Fibroblast of gingiva (primary cell): Measurements from ENCODE around the gene CAPN12.

Experiments
- DNase-seq: peaks from one replicate; pipeline ENCODE4 v3.0.0-alpha.2; 2011; ENCODE audit warnings: low read depth

Gene CAPN12

DNA sequence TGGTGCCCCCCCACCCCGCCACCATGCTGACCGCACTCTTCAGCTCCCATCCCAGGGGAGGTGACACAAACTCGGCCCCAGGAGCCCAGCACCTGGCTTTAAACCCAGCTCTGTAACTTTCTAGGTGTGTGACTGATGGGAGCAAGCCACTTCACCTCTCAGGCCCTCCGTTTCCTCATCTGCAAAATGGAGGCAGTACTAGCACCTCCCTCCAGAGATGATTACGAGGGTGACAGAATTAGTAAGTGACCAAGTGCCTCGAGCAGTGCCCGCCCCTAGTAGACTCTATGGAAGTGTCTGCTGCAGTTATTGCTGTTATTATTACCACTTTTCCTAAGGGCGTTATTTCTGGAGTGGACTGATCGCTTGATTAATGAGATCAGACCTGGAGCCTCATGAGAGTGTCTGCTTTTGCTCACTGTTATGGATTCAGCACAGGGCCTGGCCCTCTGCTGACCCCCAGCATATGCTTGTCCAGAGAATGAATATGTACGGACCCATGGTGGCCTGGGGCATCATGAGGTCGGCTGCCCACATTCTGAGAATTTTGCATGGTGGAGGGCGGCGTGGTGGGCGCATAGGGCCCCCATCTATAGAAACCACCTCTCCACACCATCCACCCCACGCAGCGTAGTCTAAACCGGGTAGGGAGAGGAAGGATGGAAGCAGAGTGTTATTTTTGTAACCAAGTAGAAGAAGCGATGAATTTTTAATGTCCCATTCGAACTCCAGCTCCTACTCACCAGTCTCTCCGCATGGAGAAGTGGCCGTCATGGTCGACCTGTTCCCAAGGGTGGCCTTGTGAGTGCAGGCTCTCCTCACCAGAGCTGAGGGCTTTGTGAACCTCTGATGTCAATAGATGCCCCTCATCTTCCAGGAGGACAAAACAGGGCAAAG is 48.2 kb downstream of the CAPN12 start:
- DNase-seq, result no peak

DNA sequence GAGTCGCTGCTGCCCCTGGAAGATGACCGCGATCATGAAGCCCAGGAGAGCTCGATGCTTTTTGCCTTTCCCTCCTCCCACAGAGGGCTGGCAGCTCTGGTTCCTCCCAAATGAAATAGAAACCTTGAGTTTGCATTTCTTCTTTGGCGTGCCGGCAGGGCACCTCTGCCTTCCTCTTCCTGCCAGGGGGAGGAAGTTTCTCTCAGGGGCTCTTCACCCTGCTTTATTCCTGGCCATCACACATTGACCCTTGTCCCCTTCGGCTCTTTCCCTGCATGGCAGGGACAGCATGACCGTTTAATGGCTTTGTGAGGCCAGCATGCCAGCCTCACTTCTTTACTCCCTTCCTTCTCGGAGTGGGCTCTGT is 49.0 kb downstream of the CAPN12 start:
- DNase-seq, result no peak

DNA sequence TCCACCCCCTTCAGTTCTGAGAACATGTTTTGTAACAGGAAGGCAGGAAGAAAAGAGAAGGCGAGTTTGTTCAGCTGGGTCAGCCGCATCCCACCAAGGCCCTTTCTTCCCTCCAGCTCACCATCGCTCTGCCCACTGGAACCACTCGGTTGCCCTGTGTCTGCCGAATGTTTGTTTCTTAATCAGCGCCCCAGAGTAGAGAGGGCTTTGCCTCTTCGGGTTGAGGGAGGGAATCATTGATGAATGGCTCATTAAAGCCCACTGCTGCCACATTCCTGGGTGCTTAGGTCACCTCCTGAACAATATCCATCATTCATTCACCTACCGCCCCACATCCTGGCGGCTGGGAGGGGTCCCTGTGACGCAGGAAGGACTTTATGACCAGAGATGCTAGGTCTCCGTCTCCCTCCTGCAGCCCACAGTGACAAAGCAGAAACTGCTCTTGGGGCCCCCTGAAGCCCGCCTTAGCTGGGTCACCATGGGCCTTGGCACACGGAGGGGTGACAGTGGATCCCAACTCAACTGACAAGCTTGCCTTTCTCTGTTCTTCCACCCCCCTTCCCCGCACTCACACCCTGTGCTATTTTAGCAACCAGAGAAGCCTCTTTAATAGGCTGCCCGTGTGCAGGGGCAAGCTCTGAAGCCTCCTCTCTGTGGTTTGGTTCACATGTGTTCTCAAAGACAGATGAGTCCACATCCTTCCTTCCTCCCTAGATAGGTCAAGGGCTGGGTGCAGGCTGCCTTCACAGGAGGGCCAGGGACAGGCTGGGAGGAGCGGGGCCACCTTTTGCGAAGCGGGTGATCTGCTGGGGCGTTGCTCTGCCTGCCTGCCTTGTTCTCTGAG is 50.7 kb downstream of the CAPN12 start:
- DNase-seq, result no peak

DNA sequence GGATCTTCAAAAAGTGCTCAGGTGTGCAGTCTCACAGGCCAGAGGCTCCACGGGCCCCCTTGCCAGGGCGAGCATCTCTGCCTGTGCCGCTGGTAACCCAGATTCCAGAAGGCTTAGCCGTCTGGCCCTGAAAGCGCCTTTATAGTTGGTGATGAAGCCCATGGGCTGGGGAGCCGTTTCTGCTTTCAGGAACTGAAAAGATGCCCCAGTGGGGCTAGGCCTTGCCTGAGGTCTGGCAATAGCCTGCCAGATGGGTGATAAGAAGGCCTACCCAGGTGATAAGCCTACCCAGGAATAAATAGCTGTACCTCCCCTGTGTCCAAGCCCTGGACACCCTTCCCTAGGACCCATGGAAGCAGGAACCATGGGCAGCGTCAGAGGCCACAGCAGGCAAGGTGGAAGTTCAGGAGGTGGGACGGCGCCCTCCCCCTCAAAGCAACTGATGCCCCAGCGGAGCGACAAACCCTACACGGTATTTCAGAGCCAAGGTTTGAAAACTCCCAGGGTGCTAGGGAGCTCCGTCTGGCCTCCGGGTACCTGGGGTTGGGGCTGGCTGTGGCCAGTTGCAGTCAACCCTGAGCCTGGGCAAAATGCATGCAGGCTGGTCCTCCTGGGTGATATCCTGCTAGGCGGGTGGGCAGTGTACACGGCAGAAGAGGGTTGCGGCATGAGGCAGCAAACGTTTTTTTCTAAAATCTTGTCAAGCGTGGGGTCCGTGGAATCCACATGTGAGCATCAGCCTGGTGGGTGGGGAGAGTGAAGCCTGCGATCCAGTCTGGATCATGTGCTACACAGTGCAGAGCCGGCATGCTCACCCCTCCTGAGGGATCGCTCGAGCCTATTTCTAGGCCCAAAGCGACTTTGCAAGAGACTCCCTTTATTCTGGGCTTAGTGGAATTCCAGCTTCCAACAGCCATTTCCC is 51.6 kb downstream of the CAPN12 start:
- no peak for DNase-seq

DNA sequence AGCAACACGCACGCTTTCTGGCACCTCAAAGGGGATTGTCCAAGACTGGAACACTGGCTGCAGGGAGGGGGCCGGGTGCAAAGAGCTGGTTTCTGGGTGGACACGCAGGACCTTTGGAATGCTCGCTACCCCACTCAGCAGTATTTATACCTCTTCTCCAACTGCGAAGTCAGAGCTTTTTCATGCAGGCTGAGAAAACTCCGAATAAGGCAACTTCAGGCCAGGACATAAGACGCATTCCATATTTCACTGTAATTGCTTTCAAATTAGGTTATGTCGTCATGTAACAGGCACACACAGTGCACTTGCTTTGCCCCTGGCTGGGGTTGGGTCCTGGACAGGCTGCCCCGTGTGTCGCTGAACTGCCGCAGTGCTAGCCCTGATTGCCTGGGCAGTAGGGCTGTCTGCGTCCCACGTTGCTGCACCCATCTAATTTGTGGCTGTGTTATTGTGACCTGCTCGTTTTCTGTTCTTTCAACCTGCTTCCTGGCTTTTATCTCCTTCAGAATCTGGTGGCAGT is 52.3 kb downstream of the CAPN12 start:
- peak; percentile 84 for DNase-seq

DNA sequence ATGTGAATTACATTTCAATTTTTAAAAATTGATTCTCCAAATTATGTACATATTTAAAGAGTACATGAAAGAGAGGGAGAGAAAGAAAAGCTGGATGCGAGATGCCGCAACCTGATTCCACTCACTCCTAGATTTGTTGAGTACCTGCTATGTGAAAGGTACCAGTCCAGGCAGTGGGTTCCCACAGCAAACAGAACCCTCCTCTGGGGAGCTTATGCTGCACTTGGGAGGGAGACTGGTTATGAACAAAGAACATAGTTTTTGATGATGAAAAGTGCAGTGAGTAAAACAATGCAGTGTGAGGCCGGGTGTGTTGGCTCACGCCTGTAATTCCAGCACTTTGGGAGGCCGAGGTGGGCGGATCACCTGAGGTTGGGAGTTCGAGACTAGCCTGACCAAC is 53.4 kb downstream of the CAPN12 start:
- DNase-seq, result no peak

DNA sequence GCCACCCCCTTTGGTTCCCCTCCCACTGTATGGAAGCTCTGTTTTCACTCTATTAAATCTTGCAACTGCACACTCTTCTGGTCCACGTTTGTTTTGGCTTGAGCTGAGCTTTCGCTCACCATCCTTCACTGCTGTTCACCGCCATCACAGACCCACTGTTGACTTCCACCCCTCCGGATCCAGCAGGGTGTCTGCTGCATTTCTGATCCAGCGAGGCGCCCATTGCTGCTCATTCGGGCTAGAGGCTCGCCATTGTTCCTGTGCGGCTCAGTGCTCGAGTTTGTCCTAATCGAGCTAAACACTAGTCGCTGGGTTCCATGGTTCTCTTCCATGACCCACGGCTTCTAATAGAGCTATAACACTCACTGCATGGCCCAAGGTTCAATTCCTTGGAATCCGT is 54.1 kb downstream of the CAPN12 start:
- DNase-seq, result no peak

DNA sequence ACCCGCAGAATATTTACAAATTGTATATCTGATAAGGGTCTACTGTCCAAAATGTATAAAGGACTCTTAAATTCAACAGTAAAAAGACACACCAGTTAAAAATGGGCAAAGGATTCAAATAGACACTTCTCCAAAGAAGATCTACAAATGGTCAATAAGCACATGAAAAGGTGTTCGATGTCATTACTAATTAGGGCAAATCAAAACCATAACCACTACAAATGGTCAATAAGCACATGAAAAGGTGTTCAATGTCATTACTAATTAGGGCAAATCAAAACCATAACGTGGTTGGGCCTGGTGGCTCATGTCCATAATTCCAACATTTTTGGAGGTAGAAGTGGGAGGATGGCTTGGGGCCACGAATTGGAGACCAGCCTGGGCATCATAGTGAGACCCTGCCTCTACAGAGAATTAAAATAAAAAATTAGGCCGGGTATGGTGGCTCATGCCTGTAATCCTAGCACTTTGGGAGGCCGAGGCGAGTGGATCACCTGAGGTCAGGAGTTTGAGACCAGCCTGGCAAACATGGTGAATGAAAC is 56.4 kb downstream of the CAPN12 start:
- no peak for DNase-seq

DNA sequence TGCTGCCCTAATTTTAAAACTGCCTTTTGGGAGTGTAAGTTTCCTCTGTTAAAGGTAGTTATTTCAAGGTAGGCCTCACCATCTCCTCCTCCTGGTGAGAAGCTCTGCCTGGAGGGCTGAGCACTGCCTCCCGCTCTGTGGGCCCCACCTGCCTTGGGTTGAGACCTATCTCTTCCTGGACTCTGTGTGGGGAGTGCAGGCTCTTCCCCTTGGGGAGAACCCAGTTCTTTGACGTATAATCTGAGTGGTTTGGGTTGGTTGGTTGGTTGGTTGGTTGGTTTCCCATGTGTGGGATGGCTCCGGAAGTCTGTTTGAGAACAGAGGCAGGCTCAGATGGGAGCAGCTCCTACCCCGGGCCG is 57.8 kb downstream of the CAPN12 start:
- no peak for DNase-seq

DNA sequence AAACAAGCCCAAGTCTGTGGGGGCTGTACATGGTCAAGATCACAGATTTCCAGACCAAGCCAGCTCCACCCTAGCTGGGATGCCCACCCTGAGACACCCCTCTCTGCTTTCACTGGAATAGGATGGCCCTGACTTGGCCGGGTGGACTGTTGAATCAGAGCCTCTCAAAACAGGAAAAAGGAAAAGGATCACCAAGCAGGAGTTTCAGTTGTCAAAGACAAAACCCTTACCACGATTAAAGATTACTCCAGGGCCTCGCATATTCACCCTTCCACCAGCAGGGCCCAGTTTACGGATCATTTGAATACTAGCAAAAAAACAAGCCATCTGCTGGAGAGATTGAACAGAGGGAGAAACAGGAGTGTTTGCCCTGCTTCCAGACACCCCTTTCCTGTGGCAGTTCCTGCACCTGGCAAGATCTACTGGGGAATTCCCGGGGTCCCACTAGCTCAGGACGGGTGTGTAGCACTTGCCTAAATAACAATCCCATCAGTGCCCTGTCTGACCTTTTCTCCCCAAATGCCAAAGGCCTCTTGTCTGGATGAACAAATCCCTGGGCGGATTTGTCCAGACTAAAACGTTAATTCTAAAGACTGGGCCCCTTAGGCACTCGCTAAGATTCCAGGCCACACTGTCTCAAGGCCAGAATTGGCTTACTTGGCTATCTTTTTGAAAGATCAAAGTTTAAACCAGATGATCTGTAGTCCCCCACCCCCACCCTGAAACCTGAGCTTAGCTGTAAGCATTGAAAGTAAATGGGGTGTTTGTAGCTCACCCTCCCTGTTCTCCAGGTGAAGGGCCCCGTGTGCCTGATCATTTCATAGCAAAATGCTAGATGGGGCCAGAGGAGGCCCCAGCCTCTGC is 58.4 kb downstream of the CAPN12 start:
- peak; percentile 55 for DNase-seq

DNA sequence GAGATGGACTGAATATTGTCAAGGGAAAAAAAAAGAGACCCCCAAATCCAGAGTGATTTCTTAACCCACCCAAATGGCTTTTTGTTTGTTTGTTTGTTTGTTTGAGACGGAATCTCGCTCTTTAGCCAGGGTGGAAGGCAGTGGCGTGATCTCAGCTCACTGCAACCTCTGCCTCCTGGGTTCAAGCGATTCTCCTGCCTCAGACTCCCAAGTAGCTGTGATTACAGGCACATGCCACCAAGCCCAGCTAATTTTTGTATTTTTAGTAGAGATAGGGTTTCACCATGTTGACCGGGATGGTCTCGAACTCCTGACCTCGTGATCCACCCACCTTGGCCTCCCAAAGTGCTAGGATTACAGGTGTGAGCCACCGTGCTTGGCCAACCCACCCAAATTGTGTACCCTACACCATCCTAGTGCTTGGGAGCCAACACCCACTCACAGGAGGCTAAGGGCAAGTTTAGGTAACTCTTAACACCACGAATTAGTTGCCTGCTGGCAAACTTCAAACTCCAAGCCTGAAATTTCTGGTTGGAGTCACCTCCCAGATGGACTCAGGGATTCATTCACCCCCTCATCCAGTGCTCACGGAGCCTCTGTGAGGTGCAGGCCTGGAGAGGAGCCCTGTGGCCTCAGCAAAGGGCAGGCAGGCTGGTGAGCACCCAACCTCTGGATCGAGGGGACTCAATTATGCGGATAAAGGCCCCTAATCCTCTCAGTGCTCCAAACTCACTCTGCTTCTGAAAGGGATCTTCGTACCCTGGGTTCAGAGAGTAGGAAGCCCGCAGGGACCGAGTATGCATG is 59.2 kb downstream of the CAPN12 start:
- DNase-seq, result no peak

DNA sequence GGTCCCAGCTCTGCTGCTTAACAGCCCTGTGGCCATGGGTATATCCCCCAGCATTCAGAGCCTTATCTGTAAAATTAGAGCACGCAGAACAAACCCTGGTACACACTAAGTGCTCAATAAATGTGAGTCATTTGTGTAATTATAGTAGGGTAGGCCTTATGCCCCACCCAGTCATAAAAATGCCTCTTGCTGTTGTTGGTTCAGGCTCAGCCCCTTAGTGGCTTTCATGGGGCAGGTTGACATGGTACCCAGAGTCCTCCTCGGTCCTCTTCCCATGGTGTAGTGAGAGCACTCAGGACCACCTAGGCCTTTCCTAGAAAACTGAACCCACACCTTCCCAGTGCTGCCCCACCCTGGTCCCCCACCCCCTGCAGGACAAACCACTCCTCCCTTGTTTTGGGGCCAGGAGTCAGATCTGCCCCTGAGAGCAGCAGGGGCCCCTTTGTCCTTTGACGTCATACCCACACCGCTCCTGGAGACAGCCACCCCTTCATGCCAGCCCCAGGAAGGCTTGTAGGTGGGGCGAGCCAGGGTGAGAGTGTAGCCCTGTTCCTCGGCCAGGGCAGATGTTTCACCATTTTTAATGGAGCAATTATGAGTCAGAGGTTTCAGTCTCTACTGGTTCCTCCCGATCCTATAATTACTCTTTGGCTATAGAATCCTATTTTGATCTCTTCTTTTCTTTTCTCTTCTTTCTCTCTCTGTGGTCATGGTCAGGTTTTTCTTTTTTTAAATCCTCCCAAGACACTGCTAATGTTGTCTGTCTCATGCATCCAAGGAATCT is 60.0 kb downstream of the CAPN12 start:
- DNase-seq, result peak; percentile 94

DNA sequence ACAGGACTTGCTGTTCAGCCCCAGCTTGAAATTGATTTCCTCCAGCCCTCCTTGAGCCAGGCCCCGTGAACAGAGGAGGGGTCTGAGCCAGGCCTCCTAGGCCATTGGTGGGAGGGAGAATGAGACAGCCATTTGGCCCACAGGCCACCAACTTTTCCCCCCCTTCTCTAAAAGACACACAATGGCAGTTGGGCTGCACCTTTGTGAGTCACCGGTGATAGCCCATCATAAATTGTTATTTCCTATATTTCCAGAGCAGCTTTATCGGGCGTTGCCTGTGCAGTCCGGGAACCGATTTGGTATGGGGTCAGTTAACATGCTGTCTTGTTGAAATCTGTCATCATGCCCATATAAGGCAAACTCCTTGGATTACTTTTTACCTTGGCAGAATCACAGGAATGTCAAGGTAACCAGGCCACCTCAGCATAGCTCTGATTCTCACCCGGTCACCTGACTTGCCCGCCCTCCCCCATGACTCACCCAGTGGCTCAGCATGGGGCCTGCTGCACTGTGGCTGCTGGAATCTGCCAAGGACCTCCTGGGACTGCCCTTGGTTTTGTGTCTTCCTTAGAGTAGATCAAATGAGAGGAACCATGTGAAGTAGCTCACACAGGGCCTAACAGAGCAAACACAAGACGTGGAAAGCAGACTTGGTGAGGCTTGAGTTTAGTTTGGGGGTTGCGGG is 60.7 kb downstream of the CAPN12 start:
- DNase-seq, result peak; percentile 87

DNA sequence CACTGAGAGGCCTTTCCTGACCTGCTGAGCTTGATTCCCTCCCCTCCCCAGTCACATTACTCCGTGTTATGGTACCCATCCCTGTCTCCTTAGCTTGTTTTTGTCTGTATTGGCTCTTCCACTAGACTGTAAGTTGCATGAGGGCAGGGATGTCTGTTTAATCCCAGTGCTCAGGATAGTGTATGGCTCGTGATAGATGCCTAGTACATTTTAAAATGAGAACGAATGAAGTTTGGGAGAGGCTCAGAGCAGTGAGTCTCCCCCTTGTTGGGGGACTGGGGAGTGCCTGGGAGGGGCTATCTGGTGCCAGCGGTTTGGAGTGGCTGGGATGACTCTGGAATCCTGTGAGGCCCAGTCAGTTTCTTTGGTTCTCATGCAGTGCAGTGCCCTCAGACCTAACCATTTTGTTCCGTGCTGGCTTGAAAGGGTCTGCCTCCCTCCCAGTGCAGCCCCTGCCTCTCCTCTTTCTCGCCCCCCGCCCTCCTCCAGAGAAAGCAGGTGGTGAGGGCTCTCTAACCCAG is 61.3 kb downstream of the CAPN12 start:
- no peak for DNase-seq

DNA sequence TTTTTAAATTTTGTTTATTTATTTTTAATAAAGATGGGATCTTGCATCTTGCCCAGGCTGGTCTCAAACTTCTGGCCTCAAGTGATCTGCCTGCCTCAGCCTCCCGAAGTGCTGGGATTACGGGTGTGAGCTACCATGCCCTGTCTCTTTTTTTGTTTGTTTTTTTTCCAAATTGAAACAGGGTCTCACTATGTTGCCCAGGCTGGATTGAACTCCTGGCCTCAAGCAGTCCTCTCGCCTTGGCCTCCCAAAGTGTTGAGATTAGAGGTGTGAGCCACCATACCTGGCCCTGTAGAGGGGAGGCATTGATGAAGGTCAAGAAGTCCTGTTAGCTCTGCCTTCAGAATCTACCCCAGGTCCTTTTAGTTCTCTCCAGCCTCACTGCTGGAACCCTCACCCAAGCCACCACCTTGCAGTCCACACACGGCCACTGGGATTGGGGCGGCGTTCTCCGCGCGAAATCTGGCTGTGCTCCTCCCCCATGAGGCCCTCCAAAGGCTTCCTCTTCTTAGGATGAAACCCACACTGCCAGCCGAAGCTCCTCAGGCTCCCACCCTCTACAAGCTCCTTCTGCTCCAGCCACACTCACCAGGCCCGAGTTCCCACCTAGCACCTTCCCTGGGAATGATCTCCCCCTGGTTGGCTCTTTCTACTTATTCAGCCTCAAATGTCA is 61.9 kb downstream of the CAPN12 start:
- no peak for DNase-seq
